HPDE6-E6E7 (cell line): Measurements from ENCODE around the gene ZNF674.
"Not testable (repeated sequence)": the region's sequence is repeated elsewhere in the genome, so short reads cannot be mapped to it uniquely, and the experiment has no call there.

ENCODE experiments used
- DNase-seq: peaks from one replicate; pipeline ENCODE4 v3.0.0; 2011; ENCODE audit warnings: missing footprints; ENCODE audit errors: extremely low spot score

The ZNF674 gene

DNA sequence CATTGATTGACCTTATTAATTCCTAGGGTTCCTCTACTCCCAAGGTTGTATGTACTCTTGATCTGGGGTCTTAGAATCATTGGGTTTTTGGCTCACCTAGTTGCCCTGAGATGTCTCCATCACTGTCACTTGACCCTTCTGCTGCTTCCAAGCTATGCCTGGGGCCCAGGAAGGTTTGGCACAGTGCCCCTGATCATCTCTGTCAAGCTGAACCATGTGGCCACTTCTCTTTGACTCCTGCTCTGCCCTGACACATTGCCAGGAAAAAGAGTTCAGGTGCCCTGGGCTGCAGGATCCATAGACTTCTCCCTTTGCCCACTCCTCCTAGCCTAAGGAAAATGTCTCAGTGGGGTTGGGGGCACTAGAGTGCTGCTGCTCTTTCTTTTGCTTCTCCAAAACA lies 24.4 kb upstream of the ZNF674 start:
- no peak for DNase-seq

DNA sequence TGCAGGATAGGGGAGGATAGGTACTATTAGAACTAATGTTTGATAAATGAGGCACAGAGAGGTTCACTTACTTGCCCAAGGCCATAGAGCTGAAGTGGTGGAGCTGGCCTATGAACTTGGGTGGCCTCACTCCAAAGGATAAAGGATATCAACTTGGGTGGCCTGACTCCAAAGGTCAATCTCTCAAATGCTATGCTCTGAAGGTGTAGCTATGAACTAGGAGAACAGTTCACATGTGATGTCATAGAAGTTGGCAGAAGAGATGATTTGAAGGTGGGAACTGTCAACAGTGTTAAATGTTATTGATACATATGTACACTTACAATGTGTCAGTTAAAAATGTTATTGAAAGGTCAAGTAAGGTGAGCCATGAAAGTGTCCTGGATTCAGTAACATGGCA lies 22.2 kb upstream of the ZNF674 start:
- no peak for DNase-seq

DNA sequence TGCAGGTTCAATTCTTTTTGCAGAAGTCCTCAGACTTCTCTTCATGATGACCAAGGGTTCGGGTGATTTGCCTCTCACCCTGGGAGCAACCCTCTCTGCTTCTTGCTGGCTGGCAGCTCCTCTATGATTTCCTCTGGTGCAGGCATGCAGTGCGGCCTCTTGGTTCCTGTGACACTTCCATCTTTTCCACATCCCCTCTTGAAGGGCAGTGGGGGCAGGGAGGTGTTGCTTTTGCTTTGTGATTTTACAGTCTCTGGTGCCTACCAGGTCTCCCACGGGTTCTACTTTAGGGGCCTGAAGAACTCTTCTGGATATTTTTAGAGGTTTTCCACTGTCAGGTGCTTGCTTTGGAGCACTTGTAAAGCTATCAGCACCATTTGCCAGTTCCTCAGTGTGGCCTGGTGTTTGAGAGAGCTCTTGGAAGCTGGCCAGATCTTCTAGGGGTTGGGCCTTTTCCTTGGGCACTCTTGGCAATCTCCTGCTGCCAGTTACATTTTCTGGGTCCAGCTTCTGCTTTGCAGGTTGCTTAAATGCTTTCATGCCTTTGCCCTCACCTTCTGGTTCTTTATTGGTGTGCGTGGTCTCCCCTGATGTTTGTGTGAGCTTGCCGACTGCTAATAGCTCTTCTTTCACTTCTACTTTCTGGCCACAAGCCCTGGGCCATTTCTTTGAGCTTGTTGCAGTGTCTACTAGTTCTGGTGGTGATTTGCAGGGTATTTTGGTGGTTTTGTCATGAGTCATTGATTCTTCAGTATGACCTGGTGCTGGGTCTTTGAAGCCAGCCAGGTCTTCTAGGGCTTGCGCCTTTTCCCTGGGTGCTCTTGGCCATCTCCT lies 16.8 kb upstream of the ZNF674 start:
- no peak for DNase-seq

GRCh38 chrX:46559062-46559461 lies 13.8 kb upstream of the ZNF674 start:
- DNase-seq = no peak

- DNase-seq = no peak
Observed at GRCh38 chrX:46554942-46555341, 9.7 kb upstream of the ZNF674 start.

GRCh38 chrX:46553935-46554334 lies 8.7 kb upstream of the ZNF674 start:
- no peak for DNase-seq

DNA sequence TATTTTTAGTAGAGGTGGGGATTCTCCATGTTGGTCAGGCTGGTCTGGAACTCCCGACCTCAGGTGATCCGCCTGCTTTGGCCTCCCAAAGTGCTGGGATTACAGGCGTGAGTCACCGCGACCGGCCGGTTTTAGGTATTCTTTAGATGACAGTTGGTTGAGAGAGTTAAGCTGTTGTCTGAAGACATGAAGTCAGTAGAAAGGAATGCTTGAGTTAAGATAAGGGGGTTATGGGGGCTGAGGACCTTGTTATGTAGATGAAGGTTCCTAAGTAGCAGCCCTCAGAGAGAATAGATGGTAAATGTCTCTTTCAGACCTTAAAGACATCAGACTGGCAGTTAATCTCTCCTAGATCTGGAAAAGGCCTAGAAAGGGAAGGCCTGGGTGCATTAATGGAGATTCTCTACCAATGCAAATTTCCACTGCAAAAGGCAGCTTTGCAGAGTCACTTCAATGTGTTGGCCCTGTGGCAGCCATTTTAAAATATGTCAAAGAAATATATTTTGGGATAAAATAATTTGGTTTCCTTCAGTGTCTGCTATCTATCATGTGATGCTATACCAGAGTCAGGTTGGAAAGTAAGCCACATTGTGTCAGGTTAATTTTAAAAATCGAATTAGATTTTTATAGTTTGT lies 6.4 kb upstream of the ZNF674 start:
- no peak for DNase-seq

DNA sequence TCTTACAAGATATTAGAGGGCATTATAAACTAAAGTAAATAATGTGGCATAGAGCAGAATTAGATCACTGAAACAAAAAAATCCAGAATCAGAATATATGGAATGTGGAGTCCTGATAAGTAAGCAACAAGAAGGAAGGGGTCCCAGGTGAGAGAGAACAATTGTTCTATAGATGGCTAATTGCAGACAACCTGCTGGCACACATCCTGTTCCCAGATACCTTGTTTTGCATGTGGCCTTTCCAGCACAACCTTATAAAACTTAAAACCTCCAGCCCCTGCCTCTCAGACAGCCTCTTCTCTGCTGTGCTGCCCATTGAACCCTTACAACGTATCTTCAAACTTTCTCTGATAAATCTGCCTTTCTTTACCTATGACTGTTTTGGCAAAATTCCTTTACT lies 4.7 kb upstream of the ZNF674 start:
- no peak for DNase-seq

- no peak for DNase-seq
Observed at GRCh38 chrX:46547857-46548256, 2.6 kb upstream of the ZNF674 start.

DNA sequence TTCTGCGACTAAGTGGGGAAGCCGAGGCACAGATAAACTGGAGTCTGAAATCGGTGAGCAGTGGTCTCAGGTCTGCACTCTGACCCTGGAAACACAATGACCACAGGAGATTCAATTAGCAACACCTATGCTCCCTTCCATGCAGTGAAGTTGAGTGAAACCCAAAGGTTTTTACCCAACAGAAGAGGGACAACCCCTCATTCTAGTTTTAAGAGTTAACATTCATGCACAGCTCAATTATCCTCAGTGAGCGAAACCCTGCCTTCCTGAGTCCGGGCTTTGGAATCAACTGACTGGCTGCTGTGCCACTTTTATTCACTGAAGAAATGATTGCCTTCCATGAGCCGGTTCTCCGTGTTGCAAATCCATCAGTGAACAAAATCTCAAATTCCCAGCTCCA lies 694 bp downstream of the ZNF674 start:
- DNase-seq = not testable (repeated sequence)

GRCh38 chrX:46543441-46543840 lies 1.8 kb downstream of the ZNF674 start:
- DNase-seq = no peak

- no peak for DNase-seq
Observed at GRCh38 chrX:46531442-46531841, 13.8 kb downstream of the ZNF674 start.

GRCh38 chrX:46530404-46530908 lies 14.8 kb downstream of the ZNF674 start:
- not testable (repeated sequence) for DNase-seq

DNA sequence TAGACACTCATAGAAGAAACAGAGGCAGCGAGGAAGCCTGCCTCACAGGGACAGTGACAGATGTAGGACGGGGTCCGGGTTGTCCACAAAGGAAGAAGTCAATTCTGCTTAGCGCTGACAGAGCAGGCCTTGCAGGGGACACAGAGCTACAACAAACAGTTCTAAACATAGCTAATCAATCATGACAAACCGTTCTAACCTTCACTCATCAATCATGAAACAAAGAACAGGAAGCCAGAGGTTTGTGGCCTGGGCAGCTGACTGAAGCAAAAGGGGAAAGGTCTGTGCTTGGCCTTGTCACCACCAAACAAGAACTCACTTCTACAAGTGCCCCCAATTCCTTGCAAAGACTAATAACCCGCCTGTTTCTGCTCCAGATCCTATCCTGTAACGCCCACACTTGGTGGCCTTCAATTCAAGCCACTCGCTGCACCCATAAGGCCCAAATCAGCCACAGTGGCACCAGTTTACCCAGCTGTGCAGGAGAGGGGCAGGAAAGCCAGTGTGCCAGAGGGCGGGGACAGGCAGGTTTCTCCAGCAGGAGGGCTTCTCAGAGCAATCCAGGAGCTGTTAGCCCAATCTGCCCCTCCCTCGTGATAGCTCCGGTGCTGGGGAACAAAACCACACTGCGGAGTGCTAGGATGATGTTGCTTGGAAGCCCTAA lies 15.3 kb downstream of the ZNF674 start:
- DNase-seq = not testable (repeated sequence)

- DNase-seq = not testable (repeated sequence)
Observed at GRCh38 chrX:46528640-46529039, 16.6 kb downstream of the ZNF674 start.

GRCh38 chrX:46506076-46506475 lies 39.1 kb downstream of the ZNF674 start:
- DNase-seq = no peak

DNA sequence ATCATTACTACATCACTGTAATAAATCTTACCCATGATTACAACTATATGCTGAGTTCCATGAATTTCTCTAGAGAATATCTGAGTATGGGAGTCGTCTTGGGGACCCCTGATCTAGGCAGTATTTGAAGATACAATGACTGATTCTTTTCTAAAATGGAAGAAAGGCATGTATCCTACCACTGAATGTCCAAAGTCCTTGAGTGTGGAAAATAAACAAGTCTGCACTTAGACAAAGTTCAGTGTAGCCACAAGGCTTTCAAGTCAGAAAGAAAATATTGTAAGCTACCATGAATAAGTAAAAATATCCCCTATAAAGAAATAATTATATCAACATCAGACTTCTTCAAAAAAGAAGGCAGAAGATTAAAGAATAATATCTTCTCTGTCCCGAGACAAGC lies 42.4 kb downstream of the ZNF674 start:
- no peak for DNase-seq

DNA sequence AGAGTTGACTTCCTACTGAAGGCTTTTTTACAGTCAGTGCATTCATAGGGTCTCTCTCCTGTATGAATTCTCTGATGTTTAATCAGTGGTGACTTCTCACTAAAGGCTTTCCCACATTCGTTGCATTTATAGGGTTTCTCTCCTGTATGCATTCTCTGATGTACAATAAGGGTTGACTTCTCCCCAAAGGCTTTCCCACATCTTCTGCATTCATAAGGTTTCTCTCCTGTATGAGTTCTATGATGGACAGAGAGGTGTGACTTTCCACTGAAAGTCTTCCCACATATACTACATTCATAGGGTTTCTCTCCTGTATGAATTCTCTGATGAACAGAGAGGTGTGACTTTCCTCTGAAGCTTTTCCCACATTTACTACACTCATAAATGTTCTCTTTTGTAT lies 45.2 kb downstream of the ZNF674 start:
- DNase-seq = no peak

DNA sequence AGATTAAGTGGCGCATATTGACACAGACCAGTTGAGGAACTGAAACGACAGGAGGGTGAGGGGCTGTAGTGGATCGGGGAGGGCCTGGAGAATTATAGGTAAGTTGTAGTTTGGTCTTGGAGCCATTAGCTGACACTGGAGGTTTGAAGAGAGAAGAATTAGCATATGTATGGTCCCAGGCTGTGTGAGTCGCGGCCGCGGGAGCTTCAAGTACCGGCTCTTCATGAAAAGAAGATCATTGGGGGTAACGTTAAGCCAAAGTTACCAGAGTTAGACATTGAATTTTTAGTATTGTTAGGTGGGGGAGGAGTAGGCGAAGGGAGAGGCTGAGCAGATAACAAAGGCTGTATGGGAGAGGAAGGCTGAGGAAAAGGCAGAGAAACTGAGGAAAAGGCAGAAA lies 56.5 kb downstream of the ZNF674 start:
- no peak for DNase-seq

DNA sequence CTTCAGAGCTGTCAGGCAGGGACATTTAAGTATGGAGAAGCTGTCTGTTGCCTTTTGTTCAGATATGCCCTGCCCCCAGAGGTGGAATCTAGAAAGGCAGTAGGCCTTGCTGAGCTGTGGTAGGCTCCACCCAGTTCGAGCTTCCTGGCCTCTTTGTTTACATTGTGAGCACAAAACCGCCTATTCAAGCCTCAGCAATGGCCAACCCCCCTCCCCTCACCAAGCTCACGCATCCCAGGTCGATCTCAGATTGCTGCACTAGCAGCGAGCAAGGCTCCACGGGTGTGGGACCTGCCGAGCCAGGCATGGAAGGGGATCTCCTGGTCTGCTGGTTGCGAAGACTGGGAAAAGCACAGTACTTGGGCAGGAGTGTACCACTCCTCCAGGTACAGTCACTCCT lies 59.3 kb downstream of the ZNF674 start:
- no peak for DNase-seq

DNA sequence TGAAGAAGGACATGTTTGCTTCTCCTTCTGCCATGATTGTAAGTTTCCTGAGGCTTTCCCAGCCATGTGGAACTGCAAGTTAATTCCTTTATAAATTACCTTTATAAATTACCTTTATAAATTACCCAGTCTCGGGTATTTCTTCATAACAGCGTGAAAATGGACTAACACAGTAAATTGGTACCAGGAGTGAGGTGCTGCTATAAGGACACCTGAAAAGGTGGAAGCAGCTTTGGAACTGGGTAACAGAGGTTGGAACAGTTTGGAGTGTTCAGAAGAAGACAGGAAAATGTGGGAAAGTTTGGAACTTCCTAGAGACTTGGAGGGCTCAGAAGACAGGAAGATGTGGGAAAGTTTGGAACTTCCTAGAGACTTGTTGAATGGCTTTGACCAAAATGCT lies 66.6 kb downstream of the ZNF674 start:
- not testable (repeated sequence) for DNase-seq

GRCh38 chrX:46477435-46477834 lies 67.8 kb downstream of the ZNF674 start:
- DNase-seq = no peak

DNA sequence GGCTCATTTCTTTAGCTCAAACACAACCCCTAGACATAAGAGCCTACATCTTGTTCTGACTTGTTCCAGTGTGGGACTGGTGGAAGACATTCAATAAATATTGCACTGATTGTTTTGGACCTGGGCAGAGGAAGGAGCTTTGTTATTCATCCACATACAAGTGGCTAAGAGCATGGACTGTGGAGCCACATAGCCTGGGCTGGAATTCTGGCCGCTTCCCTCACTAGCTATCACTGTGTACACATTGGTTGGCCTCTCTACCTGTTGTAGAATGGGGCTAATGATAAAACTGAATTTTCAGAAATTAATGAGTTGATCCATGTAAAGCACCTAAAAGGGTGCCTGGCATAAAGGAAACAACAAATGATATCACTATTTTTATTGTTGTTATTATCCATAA lies 80.0 kb downstream of the ZNF674 start:
- no peak for DNase-seq
